ENCODE results near the gene CAMK4. TPM values are rescaled to one million over a fixed set of nuclear protein-coding genes. Genes with fewer than 3 reads are reported as not detected.

The CAMK4 gene
- under 1 TPM; under 0.01 to 1.00 TPM for total RNA-seq

DNA sequence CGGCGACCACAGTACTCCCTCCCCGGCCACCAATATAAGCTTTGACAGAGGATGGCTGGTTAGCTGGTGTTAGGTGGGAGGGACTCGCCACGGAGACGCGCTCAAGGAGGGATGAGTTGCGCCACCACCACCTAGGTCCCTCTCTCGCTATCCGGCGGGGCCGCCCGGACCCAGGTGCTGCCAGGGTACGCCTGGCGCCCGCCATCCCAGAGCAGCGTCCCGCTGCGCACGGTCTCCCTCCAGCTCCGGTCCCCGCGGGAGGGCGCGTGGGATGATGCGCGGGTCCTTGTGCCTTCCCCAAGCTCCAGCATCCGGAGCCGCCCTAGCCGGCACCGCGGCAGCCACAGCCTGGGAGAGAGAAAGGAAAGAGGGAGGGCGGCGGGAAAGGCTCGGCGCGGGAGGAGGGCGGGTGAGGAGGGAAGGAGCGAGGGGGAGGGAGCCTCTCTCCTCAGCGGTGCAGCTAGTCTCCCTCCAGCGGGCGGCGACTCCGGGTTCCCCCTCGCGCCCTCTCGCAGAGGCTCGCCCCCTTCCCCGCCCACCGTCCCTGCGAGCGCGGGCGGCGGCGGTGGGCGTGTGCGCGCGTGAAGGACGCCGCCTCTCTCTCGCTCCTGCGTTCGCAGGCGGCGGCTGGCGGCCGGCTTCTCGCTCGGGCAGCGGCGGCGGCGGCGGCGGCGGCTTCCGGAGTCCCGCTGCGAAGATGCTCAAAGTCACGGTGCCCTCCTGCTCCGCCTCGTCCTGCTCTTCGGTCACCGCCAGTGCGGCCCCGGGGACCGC is at the start of gene CAMK4:
Gene CAMK4, plus strand, starts transcription at position 598 of the 774 bp plus-strand sequence. Its CDS starts 100 bp downstream, at position 698.

DNA sequence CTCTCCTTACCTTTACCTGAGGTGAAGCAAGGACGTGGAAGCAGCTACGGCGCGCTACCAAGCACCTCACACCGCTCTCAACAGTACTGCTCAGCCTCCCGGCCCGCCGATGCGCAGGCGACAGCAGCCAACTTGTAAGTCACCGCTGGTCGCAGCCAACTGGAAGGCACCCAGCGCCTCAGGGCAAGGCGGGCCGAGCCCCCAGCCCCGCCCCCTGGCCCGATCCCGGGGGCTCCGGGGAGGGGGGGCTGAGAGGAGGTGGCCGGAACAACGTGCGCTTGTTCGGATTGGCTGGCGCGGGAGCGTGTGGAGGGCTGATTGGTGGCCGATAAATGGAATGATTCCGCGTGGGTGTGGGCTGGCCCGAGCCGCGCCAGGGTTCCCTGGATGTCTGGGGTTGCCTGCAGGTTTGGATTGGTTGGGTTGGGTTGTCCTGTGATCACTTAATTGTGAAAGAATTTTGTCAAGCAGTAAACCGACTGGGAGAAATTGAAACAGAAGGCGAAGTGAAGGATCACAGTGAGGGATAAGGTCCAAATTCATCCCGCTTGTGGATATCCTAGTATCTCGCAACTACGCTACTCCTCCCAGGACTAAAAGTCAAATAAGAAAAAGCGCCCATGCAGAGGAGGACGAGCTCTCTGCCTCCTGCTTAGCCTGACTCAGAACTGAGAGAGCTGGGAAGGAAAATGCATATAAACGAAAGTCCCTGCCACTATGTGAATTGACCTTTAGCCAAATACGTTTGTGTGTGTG is 288.4 kb downstream of the CAMK4 start, which contains the start of gene STARD4:
Gene STARD4, minus strand, starts transcription at position 161 of the 756 bp plus-strand sequence. CDS start 5,102 bp downstream, outside the sequence.

Other genes starting within 250 kb of the CAMK4 start
- not detected for gene TSLP, start 152.7 kb upstream of the CAMK4 start, total RNA-seq
- 10 to 100 TPM; 34.8 to 63.3 TPM for gene WDR36, start 132.0 kb upstream of the CAMK4 start, total RNA-seq